ENCODE data around the gene P2RX6.
"Not testable (repeated sequence)": the region's sequence is repeated elsewhere in the genome, so short reads cannot be mapped to it uniquely, and the experiment has no call there.

DNA sequence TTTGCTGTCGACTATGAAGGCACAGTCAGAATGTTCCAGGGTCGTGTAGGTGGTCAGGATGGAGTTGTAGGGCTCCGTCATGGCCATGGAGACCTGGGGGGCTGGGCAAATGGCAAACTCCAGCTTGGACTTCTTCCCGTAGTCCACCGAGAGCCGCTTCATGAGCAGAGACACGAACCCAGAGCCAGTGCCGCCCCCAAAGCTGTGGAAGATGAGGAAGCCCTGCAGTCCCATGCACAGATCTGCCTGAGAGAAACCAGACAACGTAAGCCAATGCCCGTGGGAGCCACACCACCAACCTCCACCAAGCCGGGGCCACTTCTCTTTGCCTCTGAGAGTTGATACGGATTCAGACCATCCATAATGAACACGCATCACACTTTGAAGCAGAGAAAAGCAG, 5.8 kb upstream of the P2RX6 start:
- TF ChIP-seq, protein P1, sequence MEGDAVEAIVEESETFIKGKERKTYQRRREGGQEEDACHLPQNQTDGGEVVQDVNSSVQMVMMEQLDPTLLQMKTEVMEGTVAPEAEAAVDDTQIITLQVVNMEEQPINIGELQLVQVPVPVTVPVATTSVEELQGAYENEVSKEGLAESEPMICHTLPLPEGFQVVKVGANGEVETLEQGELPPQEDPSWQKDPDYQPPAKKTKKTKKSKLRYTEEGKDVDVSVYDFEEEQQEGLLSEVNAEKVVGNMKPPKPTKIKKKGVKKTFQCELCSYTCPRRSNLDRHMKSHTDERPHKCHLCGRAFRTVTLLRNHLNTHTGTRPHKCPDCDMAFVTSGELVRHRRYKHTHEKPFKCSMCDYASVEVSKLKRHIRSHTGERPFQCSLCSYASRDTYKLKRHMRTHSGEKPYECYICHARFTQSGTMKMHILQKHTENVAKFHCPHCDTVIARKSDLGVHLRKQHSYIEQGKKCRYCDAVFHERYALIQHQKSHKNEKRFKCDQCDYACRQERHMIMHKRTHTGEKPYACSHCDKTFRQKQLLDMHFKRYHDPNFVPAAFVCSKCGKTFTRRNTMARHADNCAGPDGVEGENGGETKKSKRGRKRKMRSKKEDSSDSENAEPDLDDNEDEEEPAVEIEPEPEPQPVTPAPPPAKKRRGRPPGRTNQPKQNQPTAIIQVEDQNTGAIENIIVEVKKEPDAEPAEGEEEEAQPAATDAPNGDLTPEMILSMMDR (IDR thresholded peaks at IDR 0.05) = not testable (repeated sequence)
- TF ChIP-seq POLR2A (IDR thresholded peaks at IDR 0.05) = not testable (repeated sequence)

Measured in right lobe of liver (tissue), 4 donors.